HG03432 (cell line): Measurements from ENCODE around the gene LFNG.

Experiments used
- ATAC-seq: cut with Tn5 transposase; IDR thresholded peaks from one replicate; pipeline ENCODE4 v1.9.1; 2021; ENCODE audit warnings: mild to moderate bottlenecking, moderate library complexity; ENCODE audit not compliant: unreplicated experiment

LFNG gene

DNA sequence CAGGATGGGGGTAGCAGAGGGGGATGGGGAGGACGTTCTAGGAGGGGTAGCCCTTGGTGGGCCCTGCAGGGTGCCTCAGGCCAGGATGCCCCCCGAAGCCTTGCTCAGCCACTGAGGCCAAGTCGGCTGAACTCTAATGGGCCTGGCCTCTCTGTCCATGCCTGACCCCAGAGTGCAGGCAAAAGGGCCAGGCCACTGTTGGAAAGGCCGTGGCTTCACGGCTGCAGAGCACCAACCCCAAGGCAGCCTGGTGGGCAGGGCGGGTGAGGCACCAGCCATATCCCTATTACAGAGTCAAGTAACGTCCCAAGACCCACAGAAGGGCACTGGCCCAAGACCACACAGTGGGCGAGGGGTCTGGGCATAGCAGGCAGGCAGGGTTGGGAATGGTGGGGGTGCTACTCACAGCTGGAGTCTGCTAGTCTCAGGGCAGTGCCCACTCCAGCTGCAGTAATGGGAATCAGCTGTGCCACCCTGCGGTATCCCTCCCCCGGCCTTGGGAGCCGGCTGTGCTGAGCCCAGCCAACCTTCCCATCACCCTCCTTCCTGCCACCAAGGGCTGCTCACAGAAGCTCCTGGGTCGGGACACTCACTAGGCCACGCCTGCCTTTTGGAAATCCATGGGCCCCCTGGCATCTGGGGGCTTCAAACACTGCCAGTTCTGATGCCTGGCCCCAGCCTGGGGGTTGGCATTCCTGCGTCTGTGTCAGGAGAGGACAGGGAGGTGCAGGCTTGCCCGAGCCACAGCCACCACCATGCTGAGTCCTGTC is 4.0 kb upstream of the LFNG start:
- ATAC-seq = no peak

DNA sequence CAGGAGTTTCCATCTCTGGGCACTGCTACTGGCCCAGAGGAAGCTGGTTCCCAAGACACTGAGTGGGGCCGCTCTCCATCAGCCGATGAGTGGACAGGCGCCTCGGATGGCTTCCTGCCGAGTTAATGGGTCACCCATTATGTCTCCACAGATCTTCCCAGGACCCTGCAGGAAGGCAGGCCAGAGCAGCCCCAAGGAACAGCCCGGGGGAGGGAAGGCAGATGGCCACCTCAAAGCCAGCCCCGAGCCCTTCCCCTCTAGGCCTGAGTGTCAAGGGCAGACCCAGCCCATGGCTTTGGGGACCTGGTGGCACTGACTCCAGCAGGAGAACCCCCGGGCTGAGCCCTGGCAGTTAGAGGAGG is 3.4 kb upstream of the LFNG start:
- no peak for ATAC-seq

DNA sequence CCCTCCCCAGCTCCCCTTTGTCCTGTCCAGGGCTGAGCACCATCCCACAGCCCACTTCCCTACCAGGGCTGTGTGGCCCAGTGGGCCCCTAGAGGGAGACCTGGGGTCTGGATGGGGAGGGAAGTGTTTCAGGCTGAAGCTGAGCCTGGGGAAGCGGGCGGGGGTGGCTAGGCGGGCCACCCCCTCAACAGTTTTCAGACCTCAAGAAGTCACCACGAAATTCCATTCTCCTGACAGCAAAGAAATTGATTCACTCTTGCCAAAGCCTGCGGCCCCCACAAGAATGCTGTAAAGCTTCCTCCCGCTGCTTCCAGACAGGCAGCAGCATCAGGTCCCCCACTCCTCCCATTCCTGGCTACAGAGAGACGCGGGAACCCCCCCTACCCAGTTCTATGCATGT is 2.5 kb upstream of the LFNG start:
- ATAC-seq = no peak

- no peak for ATAC-seq
Measured at GRCh38 chr7:2517678-2518507, 1.7 kb upstream of the LFNG start.

DNA sequence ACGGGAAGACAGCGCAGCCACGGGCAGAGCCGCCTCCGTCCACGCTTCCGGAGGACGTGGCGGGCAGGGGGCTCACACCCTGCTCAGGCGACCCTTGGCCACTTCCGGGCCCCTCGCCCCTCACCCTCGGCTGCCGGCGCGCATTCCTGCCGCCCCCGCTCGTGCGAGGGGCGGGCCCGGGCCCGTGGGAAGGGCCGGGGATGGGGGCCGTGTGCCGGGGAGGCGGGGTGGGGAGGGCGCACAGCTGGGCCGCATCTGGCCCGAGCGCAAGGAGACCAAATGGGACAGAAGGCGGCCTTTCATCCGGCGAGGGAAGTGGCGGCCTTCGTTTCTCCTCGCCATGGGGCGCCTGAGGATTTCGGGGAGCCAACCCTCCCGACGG is 846 bp upstream of the LFNG start:
- ATAC-seq = no peak

DNA sequence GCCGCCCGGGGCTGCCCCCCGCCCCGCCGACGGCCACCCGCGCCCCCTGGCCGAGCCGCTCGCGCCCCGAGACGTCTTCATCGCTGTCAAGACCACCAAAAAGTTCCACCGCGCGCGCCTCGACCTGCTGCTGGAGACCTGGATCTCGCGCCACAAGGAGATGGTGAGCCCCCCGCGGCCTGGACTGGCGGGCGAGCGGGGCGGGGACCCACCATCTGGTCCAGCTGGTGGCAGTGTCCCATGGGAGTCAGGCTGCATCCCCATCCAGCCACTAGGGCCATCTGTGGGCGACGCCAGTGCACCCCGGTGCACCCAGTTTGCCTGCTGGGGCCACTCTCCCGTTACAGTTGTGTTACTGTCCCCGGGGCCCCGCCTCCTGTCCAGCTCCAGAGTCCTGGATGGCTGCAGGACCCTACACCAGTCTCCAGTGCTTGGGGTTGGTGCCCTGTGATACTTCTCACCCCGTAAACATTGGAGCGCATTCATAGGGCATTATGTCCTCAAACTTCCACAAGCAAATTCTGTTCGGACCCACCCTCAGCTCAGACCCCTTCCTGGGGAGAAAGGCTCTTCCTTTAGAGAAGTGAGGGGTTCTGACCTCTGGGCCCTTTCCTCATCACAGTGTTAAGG is 672 bp downstream of the LFNG start:
- ATAC-seq = no peak

- no peak for ATAC-seq
Measured at GRCh38 chr7:2520761-2521290, 1.3 kb downstream of the LFNG start.

DNA sequence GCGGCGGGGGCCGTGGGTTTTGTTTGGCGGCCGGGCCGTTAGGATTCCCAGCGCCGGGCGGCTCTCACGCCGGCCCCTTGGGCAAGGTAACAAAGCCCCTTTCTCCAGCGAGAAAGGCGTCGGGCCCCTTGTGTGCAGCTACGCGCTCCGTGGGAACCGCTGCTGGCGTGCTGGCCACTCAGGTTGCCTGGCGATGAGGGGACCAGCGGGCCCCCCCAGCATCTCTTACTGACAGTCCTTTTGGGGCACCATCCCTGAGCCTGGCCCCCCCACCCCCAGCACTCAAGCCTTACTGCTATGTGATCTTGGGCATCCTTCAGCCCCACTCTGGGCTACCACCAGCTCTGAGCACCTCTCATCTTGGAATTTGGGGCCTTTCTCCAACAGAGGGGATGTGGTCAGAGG is 1.8 kb downstream of the LFNG start:
- no peak for ATAC-seq

DNA sequence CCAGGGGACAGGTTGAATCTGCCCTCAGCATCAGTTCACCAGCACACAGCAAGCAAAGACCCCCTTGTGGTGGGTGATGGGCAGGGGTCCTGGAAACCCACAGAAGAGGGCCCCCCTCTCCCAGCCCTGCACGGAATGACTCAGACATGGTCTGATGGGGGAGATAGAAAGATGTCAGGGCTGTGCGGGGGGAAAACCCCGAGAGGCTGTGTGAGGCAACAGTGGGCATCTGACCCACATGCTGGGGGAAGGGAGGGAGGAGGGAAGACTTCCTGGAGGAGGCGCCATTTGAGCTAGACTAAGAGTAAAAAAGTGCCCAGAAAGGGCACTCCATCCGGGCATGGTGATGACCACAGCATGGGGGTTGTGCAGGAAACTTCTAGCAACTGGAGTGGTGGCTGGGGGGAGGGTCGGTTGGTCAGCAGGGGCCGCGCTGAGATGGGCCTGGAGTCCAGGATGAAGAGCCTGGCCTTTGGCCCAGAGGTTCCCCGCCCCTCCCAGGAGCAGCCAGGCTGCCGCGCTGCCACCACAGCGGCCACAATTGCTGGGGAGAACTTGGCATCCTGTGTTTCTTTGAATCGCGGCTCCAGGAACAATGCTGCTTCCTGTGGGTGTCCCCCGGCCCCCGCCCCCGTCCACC is 2.5 kb downstream of the LFNG start:
- ATAC-seq = no peak

DNA sequence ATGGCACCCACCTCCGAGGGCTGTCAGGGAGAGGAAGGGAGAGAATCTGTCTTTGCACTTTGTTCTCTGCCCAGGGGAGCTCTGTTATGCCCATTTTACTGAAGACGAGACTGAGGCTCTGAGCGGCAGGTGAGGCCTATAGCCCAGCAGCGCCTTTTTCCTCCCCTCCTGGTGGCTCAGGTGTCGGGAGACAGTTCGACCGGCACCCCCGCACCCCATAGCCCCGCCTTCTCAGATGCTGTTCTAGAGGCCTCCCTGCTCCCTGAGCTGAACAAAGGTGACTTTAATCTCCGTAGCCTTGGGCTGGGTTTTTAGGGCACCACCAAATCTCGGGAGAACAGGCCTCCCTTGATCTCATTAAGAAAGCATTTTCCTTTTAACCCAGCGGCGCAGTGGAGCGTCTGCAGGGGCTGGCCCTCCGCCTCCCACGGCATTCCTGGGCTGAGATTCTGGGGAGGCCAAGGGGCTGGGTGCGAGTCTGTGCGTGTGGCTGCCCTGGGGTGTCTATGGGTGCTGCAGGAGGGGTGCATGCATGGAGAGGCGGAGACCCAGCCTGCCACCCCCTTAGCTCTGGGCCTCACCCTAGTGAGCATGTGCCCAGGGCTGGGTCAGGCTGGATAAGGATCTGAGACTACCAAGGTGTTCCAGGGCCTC is 3.3 kb downstream of the LFNG start:
- ATAC-seq = no peak

GRCh38 chr7:2523461-2523936 is 3.9 kb downstream of the LFNG start:
- ATAC-seq = no peak

DNA sequence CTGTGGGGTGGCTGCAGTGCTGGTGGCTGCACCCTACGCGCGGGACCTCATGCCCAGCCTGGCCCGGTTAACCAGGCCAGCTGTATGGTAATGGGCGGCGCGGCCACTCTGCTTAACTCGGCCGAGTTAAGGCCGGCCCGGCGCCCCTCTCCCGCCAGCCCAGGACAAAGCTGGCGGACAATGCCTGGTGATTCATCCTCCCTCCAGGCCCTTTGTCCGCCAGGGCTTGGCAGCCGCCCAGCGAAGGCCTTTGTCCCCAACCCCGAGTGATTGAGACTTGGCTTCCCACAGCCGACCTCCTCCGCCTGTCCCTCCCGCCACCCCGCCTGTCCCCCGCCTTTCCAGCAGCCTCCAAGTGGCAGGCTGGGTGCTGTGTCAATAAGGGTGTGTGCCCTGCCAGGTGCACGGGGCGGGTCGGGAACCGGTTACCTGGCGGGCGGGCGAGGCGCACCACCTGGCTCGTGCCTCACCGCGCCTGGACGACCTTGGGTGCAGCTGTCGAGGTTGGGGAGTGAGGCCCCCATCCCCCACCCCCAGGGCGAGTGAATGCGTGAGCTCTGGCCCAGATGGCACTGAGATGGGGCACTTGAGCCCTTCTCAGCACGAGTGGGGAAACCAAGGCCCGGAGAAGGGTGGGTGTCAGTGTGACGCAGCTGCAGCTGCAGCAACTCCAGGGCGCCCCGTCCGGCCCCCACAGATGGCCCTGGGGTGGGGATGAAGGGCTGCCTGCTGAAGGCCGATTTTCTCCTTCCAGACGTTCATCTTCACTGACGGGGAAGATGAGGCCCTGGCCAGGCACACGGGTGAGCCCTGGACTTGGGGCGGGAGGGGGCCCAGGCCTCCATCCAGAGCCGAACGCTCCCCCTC is 4.6 kb downstream of the LFNG start:
- no peak for ATAC-seq

GRCh38 chr7:2524808-2525657 is 5.5 kb downstream of the LFNG start:
- ATAC-seq = no peak

DNA sequence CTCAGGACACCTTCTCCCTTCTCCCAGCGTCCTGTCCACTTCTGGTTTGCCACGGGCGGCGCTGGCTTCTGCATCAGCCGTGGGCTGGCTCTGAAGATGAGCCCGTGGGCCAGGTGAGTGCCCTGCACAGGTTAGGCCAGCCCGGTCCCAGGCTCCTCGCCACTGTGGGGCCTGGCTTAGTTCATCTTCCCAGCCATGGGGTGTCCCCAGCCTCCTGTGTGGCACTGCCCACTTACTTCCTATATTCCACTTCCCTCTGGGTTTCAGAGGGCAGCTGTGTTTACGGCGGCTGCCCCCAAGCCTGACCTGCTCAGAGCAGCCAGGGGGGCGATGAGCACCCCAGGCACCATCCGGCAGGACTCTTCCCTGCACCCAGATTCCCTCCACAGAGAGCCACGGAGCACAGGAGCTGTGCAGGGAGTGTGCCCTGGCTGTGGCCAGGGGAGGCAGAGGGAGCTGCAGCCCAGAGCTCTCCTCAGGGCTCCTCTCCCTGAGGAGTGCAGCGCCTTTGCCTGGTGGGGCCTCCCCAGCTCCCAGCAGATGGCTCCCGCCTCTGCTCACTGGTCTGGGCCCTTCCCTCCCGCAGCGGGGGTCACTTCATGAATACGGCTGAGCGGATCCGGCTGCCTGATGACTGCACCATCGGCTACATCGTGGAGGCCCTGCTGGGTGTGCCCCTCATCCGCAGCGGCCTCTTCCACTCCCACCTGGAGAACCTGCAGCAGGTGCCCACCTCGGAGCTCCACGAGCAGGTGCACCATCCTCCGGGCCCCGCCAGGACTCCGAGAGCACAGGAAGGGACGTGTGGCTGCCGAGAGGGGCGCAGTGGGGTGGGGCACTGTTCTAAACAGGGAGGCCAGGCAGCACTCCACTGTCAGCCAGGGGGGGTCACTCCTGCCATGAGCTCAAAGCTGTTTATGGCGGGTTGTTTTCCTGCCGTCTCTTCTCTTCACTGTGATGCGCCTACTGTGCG is 6.4 kb downstream of the LFNG start:
- no peak for ATAC-seq

GRCh38 chr7:2526659-2527504 is 7.3 kb downstream of the LFNG start:
- no peak for ATAC-seq
